Heart left ventricle (tissue), 13 donors: ENCODE measurements around the gene ANKRD11.

Experiments used
- POLR2A ChIP-seq, 2 donors: fragments of 450-650 bp; IDR thresholded peaks; one replicate each; pipeline ENCODE4 v1.6.1; 2017; ENCODE audit warnings: antibody characterized with exemption in 2 of 2, mild to moderate bottlenecking in 2 of 2, moderate library complexity in 2 of 2
- TF ChIP-seq, protein P1 (sequence below), 12 donors: fragments of 200-600 bp; sonication (generic) in 4 of 12; IDR thresholded peaks; one replicate each; pipeline versions ENCODE4 v1.5.0 to v1.8.0; 2018 to 2022; ENCODE audit warnings: antibody characterized with exemption in 12 of 12, mild to moderate bottlenecking in 5 of 12
- donor health status: ischemic (EF 13 %, LVEDD 7.1; RV severe dilation, severe dysfunction).
- donor health status: DM: no; HTN: yes; CAD: no.
- donor health status: DM: no; HTN: no; CAD: no.
- donor health status: ischemic (EF 25% LVEDD 6.9; RV normal size, moderate dysfunction).
- donor health status: ischemic (EF 25% LVEDD 5.7; RV mildly dilated, moderate dysfunction).
- donor health status: ischemic (EF 35%, LVEDD 5.7; RV mildly dilated, moderate dysfunction).
- donor health status: nonischemic (EF 11% LVEDD 7.7; RV severe dilation, severe dysfunction).
- donor health status: DM: yes; HTN: yes; CAD: no.
- donor health status: PGD.
- donor health status: ischemic (EF 29% LVEDD 5.4; RV normal size, mild dysfunction).
- donor health status: nonischemic (EF 23%, LVEDD 6.1; RV moderate dilation, normal function).

GRCh38 chr16:89334050-89334449 lies 156.3 kb downstream of the ANKRD11 start:
- TF ChIP-seq, protein P1, sequence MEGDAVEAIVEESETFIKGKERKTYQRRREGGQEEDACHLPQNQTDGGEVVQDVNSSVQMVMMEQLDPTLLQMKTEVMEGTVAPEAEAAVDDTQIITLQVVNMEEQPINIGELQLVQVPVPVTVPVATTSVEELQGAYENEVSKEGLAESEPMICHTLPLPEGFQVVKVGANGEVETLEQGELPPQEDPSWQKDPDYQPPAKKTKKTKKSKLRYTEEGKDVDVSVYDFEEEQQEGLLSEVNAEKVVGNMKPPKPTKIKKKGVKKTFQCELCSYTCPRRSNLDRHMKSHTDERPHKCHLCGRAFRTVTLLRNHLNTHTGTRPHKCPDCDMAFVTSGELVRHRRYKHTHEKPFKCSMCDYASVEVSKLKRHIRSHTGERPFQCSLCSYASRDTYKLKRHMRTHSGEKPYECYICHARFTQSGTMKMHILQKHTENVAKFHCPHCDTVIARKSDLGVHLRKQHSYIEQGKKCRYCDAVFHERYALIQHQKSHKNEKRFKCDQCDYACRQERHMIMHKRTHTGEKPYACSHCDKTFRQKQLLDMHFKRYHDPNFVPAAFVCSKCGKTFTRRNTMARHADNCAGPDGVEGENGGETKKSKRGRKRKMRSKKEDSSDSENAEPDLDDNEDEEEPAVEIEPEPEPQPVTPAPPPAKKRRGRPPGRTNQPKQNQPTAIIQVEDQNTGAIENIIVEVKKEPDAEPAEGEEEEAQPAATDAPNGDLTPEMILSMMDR (IDR thresholded peaks at IDR 0.05): no peak
- no peak for TF ChIP-seq POLR2A (IDR thresholded peaks at IDR 0.05)
